Activated CD4-positive, alpha-beta T cell treated with anti-CD3 and anti-CD28 coated beads for 48 hours (primary cell): Measurements from ENCODE around the gene KCNMA1.

Source experiments
- DNase-seq: peaks from one replicate; pipeline ENCODE4 v3.0.0-alpha.2; 2020

The KCNMA1 gene

GRCh38 chr10:77631241-77631640 is 6.4 kb downstream of the KCNMA1 start:
- DNase-seq: no peak

- no peak for DNase-seq
These were observed 7.1 kb downstream of the KCNMA1 start for GRCh38 chr10:77630507-77630848.

GRCh38 chr10:77629775-77630506 is 7.7 kb downstream of the KCNMA1 start:
- DNase-seq: no peak

GRCh38 chr10:77628906-77629730 is 8.5 kb downstream of the KCNMA1 start:
- DNase-seq: no peak

GRCh38 chr10:77626266-77626935 is 11.2 kb downstream of the KCNMA1 start:
- no peak for DNase-seq

GRCh38 chr10:77625379-77625778 is 12.2 kb downstream of the KCNMA1 start:
- no peak for DNase-seq

- DNase-seq: no peak
These were observed 14.7 kb downstream of the KCNMA1 start for GRCh38 chr10:77622889-77623291.

- no peak for DNase-seq
These were observed 16.9 kb downstream of the KCNMA1 start for GRCh38 chr10:77620731-77621130.

GRCh38 chr10:77619964-77620703 is 17.5 kb downstream of the KCNMA1 start:
- no peak for DNase-seq

- no peak for DNase-seq
These were observed 19.5 kb downstream of the KCNMA1 start for GRCh38 chr10:77618117-77618516.

- no peak for DNase-seq
These were observed 20.8 kb downstream of the KCNMA1 start for GRCh38 chr10:77616766-77617165.

GRCh38 chr10:77614778-77615625 is 22.6 kb downstream of the KCNMA1 start:
- no peak for DNase-seq

- no peak for DNase-seq
These were observed 24.0 kb downstream of the KCNMA1 start for GRCh38 chr10:77613476-77614130.

- no peak for DNase-seq
These were observed 25.9 kb downstream of the KCNMA1 start for GRCh38 chr10:77611670-77612069.

- no peak for DNase-seq
These were observed 26.4 kb downstream of the KCNMA1 start for GRCh38 chr10:77611221-77611620.

- no peak for DNase-seq
These were observed 27.8 kb downstream of the KCNMA1 start for GRCh38 chr10:77609781-77610272.

- DNase-seq: no peak
These were observed 29.3 kb downstream of the KCNMA1 start for GRCh38 chr10:77608281-77608680.

- no peak for DNase-seq
These were observed 30.9 kb downstream of the KCNMA1 start for GRCh38 chr10:77606751-77607150.

GRCh38 chr10:77605466-77605865 is 32.1 kb downstream of the KCNMA1 start:
- no peak for DNase-seq

- DNase-seq: no peak
These were observed 32.7 kb downstream of the KCNMA1 start for GRCh38 chr10:77604941-77605351.

- DNase-seq: no peak
These were observed 33.5 kb downstream of the KCNMA1 start for GRCh38 chr10:77604063-77604462.
